Fibroblast of skin of back (primary cell): ENCODE results near the gene PLPP2.

Source experiments
- DNase-seq: peaks from one replicate; pipeline ENCODE4 v3.0.0-alpha.2; 2013

Gene PLPP2

DNA sequence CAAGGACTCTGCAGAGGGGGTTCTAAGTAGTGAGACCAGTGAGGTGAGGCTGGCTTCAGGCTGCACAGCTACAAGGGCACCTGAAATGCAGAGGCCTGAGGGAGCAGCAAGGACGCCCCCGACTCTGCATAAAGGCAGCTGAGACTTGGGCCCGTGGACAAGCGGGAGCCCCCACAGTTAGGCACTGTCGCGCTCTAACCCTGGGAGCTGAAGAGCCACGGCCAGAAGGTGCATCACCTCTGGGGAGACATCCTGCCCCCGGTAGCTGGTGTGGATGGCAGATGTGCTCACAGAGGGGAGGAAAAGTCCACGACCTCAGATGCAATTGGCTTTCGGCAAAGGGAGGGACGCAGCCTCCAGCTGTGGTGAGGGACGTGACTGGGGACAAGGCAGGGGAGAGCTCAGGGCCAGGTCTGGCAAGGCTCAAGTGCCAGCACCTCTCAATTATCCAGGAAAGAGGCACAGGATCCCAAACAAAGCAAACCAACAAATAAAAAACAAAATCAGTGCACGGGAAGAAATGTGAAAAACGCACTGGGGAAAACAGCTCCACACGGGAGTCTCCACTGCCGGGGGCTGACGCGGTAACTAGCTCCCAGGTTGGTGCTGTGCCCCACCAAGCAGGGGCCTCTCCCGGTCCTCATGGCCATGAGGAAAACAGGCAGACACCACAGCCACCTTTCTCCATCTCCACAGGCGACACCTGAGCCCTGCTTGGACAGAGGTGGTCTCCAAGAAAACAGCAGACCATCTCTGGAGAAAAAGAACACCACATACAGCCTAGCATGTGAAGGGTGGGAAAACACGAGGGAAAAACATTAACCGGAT is 23.0 kb upstream of the PLPP2 start:
- DNase-seq = no peak

DNA sequence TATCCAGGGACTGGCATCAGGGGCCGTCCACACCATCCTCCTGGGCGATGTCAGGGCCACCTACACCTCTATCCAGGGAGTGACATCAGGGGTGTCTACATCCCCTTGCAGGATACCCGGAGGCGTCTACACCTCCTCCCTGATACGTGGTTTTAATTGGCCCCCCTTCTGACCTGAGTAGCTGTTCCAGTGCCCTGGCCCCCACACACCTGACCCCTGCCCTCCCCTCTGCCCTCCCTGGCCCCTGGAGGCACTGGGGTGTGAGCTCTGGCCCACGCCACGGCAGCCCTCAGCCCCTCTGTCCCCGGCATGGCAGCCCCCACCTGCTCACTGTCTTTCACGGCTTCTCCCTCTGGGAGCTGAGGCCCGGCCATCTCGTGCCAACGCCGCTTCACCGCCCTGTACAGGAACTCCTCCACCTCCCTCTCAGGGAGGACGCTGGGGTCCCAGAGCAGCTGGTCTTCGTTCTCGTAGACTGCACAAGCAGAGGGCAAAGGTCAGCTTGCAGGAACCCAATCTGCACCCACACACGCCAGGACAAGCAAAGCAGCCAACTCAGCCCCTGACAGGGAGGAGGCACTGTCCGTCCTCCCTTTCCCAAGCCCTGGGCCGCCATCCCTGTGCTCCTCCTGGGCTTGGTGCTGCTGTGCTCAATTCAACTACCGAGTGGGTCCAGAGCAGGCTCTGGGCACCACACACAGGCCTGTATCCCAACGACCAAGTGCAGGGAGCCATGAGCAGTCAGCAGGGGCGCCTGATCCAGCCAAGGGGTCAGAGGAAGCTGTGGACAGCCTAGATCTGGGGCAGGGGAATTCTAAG is 22.2 kb upstream of the PLPP2 start:
- no peak for DNase-seq

DNA sequence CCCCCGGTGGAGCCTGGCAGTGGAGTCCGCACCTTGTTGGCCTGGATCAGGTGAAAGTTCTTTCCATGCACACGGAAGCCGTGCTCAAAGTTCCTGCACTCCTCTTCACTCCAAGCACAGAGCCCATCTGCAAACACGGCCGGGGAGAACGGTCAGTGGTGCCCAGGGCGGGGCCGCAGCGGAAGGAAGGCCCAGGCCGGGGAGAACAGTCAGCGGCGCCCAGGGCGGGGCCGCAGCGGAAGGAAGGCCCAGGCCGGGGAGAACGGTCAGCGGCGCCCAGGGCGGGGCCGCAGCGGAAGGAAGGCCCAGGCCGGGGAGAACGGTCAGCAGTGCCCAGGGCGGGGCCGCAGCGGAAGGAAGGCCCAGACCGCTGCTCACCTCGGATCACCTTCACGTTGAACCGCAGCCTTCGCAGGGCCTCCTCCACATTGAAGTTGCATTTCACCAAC is 20.6 kb upstream of the PLPP2 start:
- DNase-seq = no peak

DNA sequence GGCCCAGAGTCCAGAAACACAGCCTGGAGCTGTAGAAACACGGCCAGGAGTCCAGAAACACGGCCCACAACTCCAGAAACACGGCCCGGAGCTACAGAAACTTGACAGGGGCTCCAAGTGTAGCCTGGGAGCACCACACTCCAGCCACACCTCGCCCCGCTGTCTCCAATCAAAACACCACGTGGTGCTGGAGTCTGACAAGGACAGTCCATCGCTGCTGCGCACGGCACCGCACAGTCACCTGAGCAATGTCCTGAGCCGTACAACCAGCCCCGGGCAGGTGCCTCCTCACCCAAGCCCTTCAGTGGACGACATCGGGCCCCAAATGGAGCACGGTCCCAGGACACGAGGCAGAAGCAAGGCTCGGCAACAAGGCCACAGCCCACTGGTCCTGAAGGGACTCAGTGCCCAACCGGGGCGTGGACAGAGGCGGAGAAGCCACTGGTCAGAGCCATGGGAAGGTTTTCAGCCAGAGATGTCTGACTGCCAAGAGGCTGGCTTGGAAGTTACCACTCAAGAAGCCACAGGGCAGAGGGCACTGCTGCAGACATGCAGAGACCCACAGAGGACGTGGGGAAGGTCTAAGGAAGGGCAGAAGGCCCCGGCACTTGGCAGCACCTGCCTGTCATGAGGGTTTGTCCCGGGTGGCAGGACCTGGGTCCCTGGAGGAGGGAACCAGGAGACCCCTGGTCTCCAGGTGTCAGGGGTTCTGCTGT is 19.7 kb upstream of the PLPP2 start:
- no peak for DNase-seq

DNA sequence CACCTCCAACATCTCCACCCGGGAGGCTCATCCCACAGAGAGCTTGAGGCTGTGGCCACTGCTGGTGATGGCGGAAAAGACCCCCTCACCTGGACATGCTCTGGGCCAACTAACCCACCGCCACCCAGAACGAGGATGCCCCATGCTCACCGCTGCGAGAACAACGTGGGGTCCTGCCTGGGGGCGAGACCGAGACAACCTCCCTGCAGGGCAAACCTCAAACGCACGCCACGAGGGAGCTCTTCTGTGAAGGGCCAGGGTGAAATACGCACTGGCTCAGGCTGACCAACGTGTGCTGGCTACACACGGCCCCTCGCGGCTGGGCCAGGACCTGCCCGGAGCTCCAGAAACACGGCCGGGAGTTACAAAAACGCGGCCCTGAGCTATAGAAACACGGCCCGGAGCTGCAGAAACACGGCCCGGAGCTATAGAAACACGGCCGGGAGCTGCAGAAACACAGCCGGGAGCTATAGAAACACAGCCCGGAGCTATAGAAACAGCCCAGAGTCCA is 19.0 kb upstream of the PLPP2 start:
- peak; percentile 50 for DNase-seq

DNA sequence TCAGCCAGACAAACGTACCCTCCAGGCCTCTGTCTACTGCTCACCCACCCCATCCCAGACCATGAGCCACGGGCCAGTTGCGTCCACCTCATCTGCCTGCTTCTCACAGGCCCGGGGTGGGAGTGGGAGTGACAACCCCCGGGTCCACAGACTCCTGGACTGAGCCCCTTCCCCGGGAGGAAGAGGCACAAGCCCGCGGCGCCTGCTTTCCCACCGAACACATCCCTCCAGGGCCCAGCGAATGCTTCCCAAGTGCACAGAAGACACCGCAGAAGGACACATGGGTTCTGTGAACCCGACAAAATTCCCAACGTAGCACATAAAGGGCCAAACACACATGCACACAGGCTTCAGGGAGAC is 18.0 kb upstream of the PLPP2 start:
- no peak for DNase-seq

DNA sequence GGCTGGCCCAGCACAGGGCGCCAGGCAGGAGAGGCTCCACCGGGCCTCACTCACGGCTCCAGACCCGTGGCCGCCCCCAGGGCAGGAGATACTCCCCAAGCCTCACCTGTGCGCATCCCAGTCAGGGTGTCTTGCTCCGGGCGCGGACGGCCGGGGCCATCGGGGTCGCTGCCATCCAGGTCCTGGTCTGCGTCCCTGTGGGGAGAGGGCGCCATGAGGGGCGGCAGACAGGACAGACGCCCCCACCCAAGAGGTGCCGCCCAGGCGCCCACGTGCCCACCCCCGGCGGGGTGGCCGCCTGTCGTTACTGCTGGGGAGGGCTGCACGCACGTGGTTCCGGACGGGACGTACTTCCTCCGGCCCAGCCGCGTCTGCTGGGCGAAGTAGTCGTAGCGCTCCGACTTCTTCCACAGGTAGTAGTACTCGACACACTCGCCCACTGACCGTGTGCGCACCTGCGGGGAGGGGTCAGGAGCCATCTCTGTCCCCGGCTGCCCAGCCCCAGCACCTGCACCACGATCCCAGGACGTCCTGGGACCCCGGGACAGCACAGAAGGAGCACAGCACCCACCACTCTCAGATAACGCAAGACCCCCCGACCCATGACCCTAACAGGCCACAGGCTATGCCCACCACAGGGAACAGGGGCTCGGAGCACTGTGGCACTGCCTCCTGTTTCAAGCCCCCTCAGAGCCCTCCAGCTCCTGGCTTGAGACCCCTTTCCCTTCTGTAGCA is 17.4 kb upstream of the PLPP2 start:
- no peak for DNase-seq

DNA sequence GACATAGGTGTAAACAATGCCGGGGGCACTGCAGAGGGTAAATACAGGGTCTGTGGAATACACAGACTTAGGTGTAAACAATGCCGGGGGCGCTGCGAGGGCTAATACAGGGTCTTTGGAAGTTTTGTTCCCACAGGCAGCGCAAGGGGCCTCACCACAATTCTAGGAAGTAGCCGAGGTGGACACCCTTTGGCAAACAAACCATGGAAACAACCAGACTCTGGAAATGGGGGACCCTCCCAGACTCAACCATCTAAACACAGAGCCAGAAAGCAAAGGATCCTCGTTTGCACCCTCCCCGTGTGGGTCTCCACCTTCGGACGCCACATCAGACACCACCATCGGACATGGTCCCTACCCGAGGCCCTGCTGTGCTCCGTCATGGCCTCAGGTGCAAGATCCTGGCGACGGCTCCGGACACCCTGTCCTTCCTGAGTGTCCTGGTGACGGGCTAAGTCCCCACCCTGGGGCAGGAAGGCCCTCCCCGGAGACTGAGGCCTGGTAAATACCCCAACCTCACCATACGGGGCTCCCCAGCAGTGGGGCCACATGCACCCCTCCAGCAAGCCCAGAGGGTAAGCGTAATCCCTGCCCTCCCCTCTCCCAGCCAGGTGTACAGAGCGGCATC is 16.7 kb upstream of the PLPP2 start:
- no peak for DNase-seq

DNA sequence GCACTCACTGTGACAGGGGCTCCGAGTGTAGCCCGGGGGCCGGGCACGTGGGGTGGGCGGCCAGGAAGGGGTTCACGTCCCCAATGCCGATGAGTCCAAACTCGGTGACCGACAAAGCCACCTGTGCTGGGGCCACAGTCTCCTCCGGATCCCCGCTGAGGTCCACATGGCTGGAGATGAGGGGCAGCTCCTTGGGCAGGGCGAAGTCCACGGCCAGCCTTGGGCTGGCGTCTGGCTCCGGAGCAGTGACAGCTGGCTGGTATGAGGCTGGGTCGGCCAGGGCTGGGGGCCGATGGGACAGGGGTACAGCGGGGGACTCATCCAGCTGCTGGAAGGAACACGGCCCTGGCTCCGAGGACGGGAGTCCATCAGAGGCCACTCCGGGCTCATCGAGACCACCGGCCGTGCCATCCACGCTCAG is 15.9 kb upstream of the PLPP2 start:
- DNase-seq = no peak

DNA sequence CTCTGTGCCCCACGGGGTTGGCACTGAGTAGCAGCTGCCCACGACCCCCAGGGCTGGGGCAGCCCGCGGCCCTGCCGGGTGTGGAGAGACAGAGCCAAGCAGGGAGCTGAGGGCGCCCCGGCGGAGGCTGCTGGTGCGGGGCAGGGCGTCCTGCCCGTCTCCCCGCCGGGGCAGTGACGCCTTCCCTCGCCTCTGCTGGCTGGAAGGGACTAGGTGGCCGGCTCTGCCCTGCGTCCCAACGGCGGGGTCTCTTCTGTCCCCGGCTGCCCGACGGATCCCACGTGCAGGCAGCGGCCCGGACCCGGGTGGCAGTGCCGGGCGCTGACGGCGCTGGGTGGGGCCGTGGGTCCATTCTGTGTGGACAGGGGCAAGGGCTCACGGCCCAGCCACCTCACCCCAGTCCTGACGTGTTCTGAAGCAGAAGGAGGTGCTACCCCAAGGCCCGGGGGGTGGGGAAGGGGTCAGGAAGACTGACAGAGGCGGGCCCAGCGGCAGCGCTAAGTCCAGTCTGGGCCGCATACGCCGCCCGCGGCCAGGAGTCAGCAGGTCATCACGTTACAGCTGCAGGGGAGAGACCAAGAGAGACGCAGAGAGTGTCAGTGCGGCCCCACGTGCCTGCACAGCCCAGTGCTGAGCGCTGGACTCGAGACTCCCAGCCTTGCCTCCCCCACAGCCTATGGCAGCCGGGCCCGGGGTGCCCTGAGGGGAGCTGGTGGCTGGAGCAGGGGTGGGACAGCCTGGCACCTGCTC is 15.1 kb upstream of the PLPP2 start:
- DNase-seq = no peak

DNA sequence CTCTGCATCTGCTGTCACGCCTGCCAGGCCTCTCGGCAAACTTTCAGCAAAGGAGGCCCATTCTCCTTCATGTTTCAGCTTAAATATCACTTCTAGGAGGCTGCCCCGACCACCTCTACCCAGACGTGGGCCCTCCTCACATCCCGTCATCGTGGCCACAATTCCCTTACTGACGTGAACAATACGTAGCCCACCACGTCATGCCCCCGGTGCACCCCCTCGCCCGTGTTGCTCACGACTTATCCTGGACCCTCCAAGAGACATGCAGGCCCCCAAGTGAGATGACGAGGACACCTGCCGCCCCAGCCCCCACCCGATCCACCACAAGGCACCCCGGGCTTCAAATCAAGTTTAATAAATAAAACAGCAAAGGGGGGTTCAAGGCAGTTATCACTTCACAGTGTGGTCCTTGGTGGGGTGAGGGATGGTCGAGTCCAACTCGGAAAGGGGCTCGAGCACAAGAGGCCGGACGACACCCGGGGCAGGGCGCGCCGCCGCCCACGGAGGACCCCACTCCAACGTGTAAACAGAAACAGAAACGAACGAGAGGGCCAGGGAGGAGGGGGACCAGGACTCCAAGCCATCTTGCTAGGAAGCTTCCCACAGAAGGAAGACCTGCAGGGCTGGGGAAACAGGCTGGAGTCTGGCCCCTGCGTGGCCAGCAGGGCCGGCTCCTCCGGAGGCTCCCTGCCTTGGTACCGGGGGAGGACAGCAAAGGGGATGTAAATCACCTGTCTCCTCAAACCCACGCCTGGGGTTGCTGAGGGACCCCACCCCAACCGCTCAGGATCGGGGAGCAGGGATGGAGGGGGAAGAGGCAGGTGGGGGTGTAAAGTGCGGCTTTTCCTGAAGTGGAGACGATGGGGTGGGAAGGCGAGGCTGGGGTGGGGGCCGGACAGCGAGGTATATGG is 14.3 kb upstream of the PLPP2 start:
- no peak for DNase-seq

DNA sequence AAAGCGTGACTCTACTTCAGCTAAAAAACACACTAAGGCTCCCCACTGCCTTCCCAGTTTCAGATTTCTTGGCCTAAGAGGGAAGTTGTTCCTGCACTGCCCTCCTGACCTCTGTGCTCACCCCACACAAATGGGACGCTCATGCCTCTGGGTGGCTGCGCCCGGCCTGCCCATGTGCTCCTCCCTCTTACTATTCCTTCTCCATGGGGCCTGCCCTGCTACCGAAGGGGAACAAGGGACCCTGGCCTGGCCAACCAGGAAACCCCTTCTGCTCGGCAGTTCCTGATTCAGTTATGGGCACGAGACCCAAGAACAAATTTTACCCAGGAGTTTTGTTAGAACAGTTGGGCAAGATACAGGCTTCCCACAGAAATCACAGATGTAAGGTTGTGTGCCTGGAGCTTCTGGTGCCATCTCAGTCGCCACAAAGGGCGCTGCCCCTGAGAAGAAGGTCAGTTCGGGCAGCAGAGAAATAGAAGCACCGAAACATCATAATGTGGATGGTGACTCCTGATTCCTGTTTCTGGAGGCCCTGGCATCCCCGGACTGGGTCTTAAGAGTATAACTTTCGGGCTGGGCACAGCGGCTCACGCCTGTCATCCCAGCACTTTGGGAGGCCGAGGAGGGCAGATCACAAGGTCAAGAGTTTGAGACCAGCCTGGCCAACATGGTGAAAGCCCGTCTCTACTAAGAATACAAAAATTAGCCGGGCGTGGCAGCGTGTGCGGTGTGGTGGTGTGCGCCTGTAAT is 5.4 kb upstream of the PLPP2 start:
- no peak for DNase-seq

DNA sequence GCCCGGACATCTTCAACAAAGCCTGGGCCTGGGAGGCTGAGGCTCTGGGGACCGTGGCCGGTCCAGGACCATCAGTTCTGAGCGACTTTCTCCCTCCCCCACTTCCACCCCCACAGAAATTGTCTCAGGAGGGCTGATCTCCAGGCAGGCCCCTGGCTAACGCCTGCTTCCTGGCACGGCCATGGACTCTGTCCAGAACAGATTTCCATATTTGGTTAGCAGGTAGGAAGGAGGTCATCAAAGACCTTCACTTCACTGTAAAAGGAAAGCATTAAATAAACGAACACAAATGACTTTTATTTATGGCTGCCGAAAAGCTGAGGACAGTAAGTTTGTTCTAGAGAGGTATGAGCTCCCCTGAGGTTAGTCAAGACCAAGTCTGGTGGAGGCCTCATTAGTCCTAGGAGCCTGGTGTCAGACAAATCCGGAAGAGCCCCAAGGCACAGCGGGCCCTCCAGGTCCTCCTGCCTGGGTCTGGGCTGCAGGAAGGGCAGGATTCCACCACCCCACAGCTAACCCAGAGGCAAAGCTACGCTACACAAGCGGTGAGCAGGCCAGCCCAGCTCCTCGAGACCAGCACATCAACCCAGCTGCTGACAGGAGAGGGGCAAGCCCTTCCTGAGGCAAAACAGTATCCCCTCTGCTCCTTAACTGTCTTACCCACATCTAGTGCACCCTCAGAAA is 4.6 kb upstream of the PLPP2 start:
- DNase-seq = no peak

DNA sequence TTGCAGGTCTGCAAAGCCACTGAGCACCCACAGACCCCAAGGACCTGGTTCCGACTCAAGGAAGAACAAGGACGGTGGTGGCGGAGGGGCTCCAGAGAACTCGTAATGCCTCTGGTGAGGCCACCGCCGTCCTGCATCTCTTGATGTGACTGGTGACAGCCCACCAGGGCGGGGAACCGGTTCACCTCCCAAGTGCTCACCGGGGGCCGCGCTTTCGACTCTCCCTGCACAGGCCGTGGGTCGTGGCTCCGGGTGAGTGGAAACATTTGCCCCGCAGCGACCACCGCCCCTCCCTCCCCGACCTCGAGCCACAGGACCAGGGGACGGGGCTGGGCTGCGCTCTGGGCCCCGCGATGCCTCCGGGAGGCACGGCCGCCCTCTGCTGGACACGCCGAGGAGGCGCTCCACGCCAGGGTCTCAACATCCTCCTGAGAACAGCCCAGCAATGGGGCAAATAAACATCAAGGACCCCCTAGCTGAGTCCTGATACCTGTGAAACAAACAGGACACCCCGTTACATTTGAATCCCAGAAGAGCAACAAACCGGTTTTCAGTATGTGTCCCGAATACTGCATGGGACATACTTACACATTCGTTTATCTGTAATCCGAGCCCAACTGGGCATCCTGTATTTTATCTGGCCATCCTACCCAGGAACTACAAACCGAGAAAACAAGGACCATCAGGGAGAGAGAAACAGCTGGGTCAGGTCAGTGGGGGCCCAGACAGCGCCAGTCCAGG is 3.9 kb upstream of the PLPP2 start:
- DNase-seq = no peak

DNA sequence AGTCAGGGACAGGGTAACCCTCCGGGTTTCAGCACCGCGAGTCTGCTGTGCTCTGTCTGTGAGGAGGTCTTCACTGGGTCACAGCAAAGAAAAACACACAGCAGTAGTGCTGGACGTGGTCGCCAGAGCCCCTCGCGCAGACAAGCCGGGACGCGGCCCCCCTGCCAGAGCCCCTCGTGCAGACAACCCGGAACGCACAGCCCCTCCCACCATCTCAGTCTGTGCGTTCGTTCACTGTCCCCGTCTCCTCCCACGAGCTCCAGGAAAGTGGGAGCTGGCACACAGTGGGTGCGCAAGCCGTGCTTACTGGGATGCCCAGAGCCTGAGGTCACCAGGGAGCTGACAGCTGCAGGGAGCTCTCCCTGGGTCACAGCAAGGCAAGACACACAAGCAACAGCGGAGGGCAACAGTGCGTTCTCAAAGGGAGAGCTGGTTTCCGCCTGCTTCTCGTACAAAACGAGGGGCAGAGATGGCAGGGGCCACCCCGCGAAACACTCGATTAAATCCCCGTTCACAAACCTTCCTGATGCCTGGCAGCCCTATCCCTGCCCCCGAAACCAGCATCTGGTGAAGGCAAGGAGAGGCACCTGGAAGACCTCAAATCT is 3.2 kb upstream of the PLPP2 start:
- peak; percentile 18 for DNase-seq

DNA sequence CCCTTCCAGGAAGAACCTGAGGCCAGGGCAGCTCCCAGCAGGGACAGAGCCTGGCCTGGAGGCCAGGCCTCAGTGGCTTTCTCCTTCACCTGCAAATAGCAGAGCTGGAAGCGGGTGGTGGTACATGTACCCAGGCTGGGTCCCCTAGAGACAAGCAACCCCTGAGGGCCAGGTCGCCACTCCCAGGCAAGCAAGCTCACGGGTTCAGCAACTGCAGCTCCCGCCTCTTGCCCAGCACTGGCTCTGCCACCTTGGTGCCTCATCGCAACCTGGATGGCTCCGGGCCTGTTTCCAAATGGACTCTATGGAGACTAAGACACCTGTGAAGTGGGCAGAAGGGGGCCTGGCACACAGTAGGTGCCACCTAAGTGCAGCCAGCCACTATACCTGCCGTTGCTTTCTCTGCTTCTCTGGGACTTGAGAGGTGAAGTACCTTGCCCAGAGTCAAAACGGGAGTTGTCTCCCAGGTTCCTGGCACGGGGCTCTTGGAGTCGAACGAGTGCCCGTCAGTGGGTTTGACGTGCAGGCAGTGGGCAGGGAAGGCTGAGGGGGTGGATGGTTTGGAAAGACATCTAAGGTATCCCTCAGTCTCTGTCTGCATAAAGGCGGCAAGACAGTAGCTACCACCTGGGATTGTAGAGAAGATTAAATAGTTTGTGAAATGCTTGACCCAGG is 2.4 kb upstream of the PLPP2 start:
- no peak for DNase-seq

DNA sequence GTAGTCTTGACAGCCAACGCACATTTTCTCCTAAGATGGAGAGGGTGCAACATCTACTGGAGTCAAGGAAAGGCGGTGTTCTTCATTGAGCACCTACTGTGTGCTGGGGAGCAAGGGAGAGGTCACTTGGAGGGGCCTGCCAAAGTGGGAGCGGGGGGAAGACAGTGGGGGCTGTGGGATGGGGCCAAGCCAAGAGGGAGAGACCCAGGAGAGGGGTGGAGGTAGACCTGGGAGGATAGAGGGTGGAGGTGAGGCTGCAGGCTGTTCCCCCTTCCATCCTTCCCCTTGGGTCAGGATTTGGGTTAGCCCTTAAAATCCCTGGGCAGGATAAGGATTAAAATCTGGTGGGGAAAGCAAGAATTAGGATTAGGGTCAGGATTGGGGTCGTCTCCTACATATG is 1.7 kb upstream of the PLPP2 start:
- DNase-seq = no peak
